Measurements from ENCODE around the gene NBEA.

DNA sequence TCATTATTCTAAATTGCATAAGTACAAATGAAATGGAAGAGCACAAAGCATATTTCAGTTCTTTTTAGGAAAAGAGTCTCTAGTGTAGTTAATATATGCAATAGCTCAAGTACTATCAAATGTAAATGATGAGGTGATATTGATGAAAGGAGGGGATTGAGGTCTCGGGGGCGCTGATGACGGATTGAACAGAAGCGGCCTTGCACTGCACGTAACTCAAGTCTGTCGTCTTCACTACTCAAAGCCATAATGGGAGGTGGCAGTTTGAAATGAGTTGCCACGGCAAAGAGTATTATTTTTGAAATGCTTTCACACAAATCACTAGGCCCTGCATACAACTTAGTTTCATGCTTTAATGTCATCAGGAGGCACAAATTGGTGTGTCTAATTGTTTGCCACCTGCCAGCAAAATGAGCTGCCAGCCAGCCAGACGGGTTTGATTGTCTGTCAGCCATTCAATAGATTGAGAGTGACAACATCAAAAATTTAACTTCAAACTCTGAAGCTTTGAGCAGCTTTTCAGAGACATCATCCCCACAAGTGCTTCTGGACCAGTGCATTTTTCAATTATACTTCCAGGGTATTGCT is 256.6 kb downstream of the NBEA start:
- TF ChIP-seq, protein P1, sequence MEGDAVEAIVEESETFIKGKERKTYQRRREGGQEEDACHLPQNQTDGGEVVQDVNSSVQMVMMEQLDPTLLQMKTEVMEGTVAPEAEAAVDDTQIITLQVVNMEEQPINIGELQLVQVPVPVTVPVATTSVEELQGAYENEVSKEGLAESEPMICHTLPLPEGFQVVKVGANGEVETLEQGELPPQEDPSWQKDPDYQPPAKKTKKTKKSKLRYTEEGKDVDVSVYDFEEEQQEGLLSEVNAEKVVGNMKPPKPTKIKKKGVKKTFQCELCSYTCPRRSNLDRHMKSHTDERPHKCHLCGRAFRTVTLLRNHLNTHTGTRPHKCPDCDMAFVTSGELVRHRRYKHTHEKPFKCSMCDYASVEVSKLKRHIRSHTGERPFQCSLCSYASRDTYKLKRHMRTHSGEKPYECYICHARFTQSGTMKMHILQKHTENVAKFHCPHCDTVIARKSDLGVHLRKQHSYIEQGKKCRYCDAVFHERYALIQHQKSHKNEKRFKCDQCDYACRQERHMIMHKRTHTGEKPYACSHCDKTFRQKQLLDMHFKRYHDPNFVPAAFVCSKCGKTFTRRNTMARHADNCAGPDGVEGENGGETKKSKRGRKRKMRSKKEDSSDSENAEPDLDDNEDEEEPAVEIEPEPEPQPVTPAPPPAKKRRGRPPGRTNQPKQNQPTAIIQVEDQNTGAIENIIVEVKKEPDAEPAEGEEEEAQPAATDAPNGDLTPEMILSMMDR (IDR thresholded peaks at IDR 0.05): no peak
- TF ChIP-seq POLR2A (IDR thresholded peaks at IDR 0.05) (no peak), POLR2AphosphoS5 (IDR thresholded peaks at IDR 0.05; ENCODE audit: insufficient read depth in 1 of 2, low read depth in 1 of 2) (no peak)

Data from vagina (tissue), 2 donors.